IMR-90 (cell line): ENCODE results near the gene ACSM4. TPM values are rescaled to one million over a fixed set of nuclear protein-coding genes. Genes with fewer than 3 reads are reported as not detected.

Experiments
- ATAC-seq: fragments of 200-7000 bp; cut with Tn5 transposase; 2 replicates; pipeline ENCODE4 v1.9.1; 2020; ENCODE audit warnings: low read depth, mild to moderate bottlenecking, moderate library complexity
- BruUV-seq: library from RNA; stranded (reverse); fragments of 400-500 nt; replicated peaks from 2 replicates; lab custom pipeline; 2021; lab: Mats Ljungman, UMichigan
- CTCF ChIA-PET: fragments of 300-600 bp; formaldehyde crosslinking; extraction: SDS; loops from one replicate; lab custom pipeline; 2021; ENCODE audit warnings: antibody characterized with exemption; lab: Yijun Ruan, JAX
- POLR2A ChIA-PET: fragments of 300-600 bp; sonication (Branson Sonifier 250); formaldehyde crosslinking; loops from one replicate; lab custom pipeline; 2022; ENCODE audit warnings: antibody characterized with exemption; ENCODE audit not compliant: unreplicated experiment; lab: Charles Lee
- DNase-seq: peaks from one replicate; pipeline ENCODE4 v3.0.0; 2013
- H2AFZ ChIP-seq: replicated peaks from 2 replicates; pipeline ENCODE3; 2013; ENCODE audit warnings: low read length, mild to moderate bottlenecking; ENCODE audit not compliant: poor library complexity
- H2AK5ac ChIP-seq: 2 replicates; pipeline ENCODE4 v1.6.1; 2013; ENCODE audit warnings: low read depth, low read length, inconsistent platforms
- H2AK9ac ChIP-seq: replicated peaks from 2 replicates; pipeline ENCODE3; 2013; ENCODE audit warnings: mild to moderate bottlenecking, low read depth, low read length, moderate library complexity; ENCODE audit not compliant: poor library complexity
- H2BK120ac ChIP-seq: 2 replicates; pipeline ENCODE4 v1.6.1; 2013; ENCODE audit warnings: low read depth, low read length, inconsistent platforms
- H2BK15ac ChIP-seq: 3 replicates; pipeline ENCODE4 v1.6.1; 2013; ENCODE audit warnings: low read depth, low read length, inconsistent platforms
- H2BK20ac ChIP-seq: 2 replicates; pipeline ENCODE4 v1.6.1; 2013; ENCODE audit warnings: low read depth, mild to moderate bottlenecking, inconsistent platforms, low read length, moderate library complexity
- H2BK5ac ChIP-seq: 2 replicates; pipeline ENCODE4 v1.6.1; 2013; ENCODE audit warnings: mild to moderate bottlenecking, low read depth, low read length, inconsistent platforms; ENCODE audit not compliant: poor library complexity, severe bottlenecking
- H3K14ac ChIP-seq: replicated peaks from 2 replicates; pipeline ENCODE4 v1.6.1; 2013; ENCODE audit warnings: low read depth, low read length, inconsistent platforms
- H3K18ac ChIP-seq: 2 replicates; pipeline ENCODE4 v1.6.1; 2013; ENCODE audit warnings: low read depth, low read length, control low read depth
- H3K23ac ChIP-seq: 2 replicates; pipeline ENCODE4 v1.6.1; 2013; ENCODE audit warnings: low read depth, low read length, inconsistent platforms
- H3K27ac ChIP-seq: 2 replicates; pipeline ENCODE4 v1.5.1; 2013; ENCODE audit warnings: mild to moderate bottlenecking, control low read depth, low read length; ENCODE audit not compliant: insufficient read depth
- H3K27me3 ChIP-seq: 2 replicates; pipeline ENCODE4 v1.6.1; 2013; ENCODE audit warnings: low read length; ENCODE audit not compliant: control insufficient read depth, insufficient read depth
- H3K36me3 ChIP-seq: 2 replicates; pipeline ENCODE4 v1.6.1; 2013; ENCODE audit warnings: low read length, mixed read lengths; ENCODE audit not compliant: control insufficient read depth, insufficient read depth
- H3K4ac ChIP-seq: 2 replicates; pipeline ENCODE4 v1.6.1; 2013; ENCODE audit warnings: low read depth, low read length, inconsistent platforms
- H3K4me1 ChIP-seq: 2 replicates; pipeline ENCODE4 v1.6.1; 2013; ENCODE audit warnings: low read length, mixed read lengths; ENCODE audit not compliant: control insufficient read depth, insufficient read depth
- H3K4me2 ChIP-seq: 2 replicates; pipeline ENCODE4 v1.6.1; 2013; ENCODE audit warnings: low read depth, mild to moderate bottlenecking, control low read depth, low read length, moderate library complexity
- H3K4me3 ChIP-seq: 2 replicates; pipeline ENCODE4 v1.5.1; 2013; ENCODE audit warnings: low read depth, mild to moderate bottlenecking, control low read depth, low read length, moderate library complexity; ENCODE audit not compliant: insufficient read depth
- H3K56ac ChIP-seq: 2 replicates; pipeline ENCODE4 v1.6.1; 2013; ENCODE audit warnings: low read length, inconsistent platforms; ENCODE audit not compliant: insufficient read depth; ENCODE audit errors: extremely low read depth
- H3K79me1 ChIP-seq, 2 experiments: 2 replicates each; pipeline ENCODE4 v1.6.1; 2013; ENCODE audit warnings: low read length in 2 of 2, inconsistent platforms in 1 of 2, low read depth in 1 of 2
- H3K9ac ChIP-seq: 2 replicates; pipeline ENCODE4 v1.6.1; 2013; ENCODE audit warnings: low read depth, low read length, control low read depth
- H3K9me1 ChIP-seq: 2 replicates; pipeline ENCODE4 v1.6.1; 2013; ENCODE audit warnings: low read length, inconsistent platforms; ENCODE audit not compliant: insufficient read depth
- H3K9me3 ChIP-seq: 2 replicates; pipeline ENCODE4 v1.6.1; 2013; ENCODE audit warnings: low read length; ENCODE audit not compliant: control insufficient read depth, insufficient read depth
- H4K20me1 ChIP-seq: 2 replicates; pipeline ENCODE4 v1.6.1; 2013; ENCODE audit warnings: low read length, inconsistent platforms; ENCODE audit not compliant: insufficient read depth
- H4K5ac ChIP-seq: 2 replicates; pipeline ENCODE4 v1.6.1; 2013; ENCODE audit warnings: mild to moderate bottlenecking, low read depth, low read length, control low read depth
- H4K8ac ChIP-seq, 2 experiments: 2 replicates each; pipeline ENCODE4 v1.6.1; 2013; ENCODE audit warnings: low read depth in 2 of 2, low read length in 2 of 2, control low read depth in 1 of 2, inconsistent platforms in 1 of 2
- H4K91ac ChIP-seq: 2 replicates; pipeline ENCODE4 v1.6.1; 2013; ENCODE audit warnings: low read depth, low read length, inconsistent platforms; ENCODE audit not compliant: insufficient read depth
- BHLHE40 ChIP-seq: fragments of 150-350 bp; IDR thresholded peaks from 2 replicates; pipeline ENCODE4 v1.6.1; 2016; ENCODE audit warnings: mild to moderate bottlenecking, low read depth, low read length
- CEBPB ChIP-seq: IDR thresholded peaks from 2 replicates; pipeline ENCODE4 v1.6.1; 2012; ENCODE audit warnings: low read depth, low read length, improper control_type of control experiment
- CHD1 ChIP-seq: IDR thresholded peaks from 2 replicates; pipeline ENCODE4 v1.6.1; 2012; ENCODE audit warnings: low read depth, low read length, improper control_type of control experiment
- FOS ChIP-seq: fragments of 150-350 bp; IDR thresholded peaks from 2 replicates; pipeline ENCODE4 v1.6.1; 2016; ENCODE audit warnings: low read depth, low read length
- MAFK ChIP-seq: IDR thresholded peaks from 2 replicates; pipeline ENCODE4 v1.6.1; 2012; ENCODE audit warnings: low read depth, low read length, improper control_type of control experiment
- MAZ ChIP-seq: IDR thresholded peaks from 2 replicates; pipeline ENCODE4 v1.6.1; 2012; ENCODE audit warnings: low read depth, mild to moderate bottlenecking, low read length, improper control_type of control experiment, moderate library complexity, borderline replicate concordance
- MXI1 ChIP-seq: IDR thresholded peaks from 2 replicates; pipeline ENCODE4 v1.6.1; 2012; ENCODE audit warnings: low read depth, mild to moderate bottlenecking, low read length, moderate library complexity, borderline replicate concordance
- NFE2L2 ChIP-seq: fragments of 150-350 bp; IDR thresholded peaks from 2 replicates; pipeline ENCODE4 v1.6.1; 2016; ENCODE audit warnings: low read depth, mild to moderate bottlenecking, low read length
- POLR2A ChIP-seq: IDR thresholded peaks from 2 replicates; pipeline ENCODE4 v1.6.1; 2012; ENCODE audit warnings: mild to moderate bottlenecking, low read depth, low read length
- RAD21 ChIP-seq: IDR thresholded peaks from 2 replicates; pipeline ENCODE4 v1.6.1; 2012; ENCODE audit warnings: low read length, improper control_type of control experiment
- RCOR1 ChIP-seq: IDR thresholded peaks from 2 replicates; pipeline ENCODE4 v1.6.1; 2012; ENCODE audit warnings: mild to moderate bottlenecking, low read length, improper control_type of control experiment; ENCODE audit not compliant: insufficient replicate concordance
- RFX5 ChIP-seq: IDR thresholded peaks from 2 replicates; pipeline ENCODE4 v1.8.0; 2012; ENCODE audit warnings: low read depth, mild to moderate bottlenecking, low read length, moderate library complexity
- SMC3 ChIP-seq: fragments of 150-350 bp; IDR thresholded peaks from 2 replicates; pipeline ENCODE4 v1.6.1; 2016; ENCODE audit warnings: low read depth, mild to moderate bottlenecking, antibody characterized with exemption, low read length, moderate library complexity
- WGBS, 2 experiments: methylation state at CpG; one replicate each; pipeline versions ENCODE4 v1.1.5 to v1.1.7; 2013; ENCODE audit warnings: missing lambda C conversion rate in 2 of 2; ENCODE audit not compliant: insufficient read length in 1 of 2; ENCODE audit errors: extremely low coverage in 2 of 2; 5-methylcytosine and 5-hydroxymethylcytosine counted together
- dilution Hi-C: fragments of 300-500 bp; cut with HindIII; formaldehyde crosslinking; loops from one replicate; pipeline ENCODE4 v1.14.3; 2018; ENCODE audit warnings: low sequenced_read_pairs; ENCODE audit not compliant: unreplicated experiment
- in situ Hi-C: fragments of 300-500 bp; cut with MboI; formaldehyde crosslinking; loops from 3 replicates; pipeline ENCODE4 v1.14.3; 2019; ENCODE audit warnings: low sequenced_read_pairs, inconsistent platforms, mixed read lengths
- intact Hi-C: fragments of 100-400 bp; cut with micrococcal nuclease; formaldehyde crosslinking; loops from 2 replicates; pipeline ENCODE4 v1.10.0; 2022
- polyA plus RNA-seq, 3 experiments: library from polyadenylated mRNA; depleted of rRNA; stranded (reverse); fragments of >200 nt; gene quantifications; 2 replicates each; pipeline ENCODE4 v1.2.3, GENCODE V29; 2012; ENCODE audit warnings: low replicate concordance in 1 of 3
- total RNA-seq: library from RNA; depleted of rRNA; stranded (reverse); fragments of >200 nt; gene quantifications from 2 replicates; pipeline ENCODE4 v1.2.3, GENCODE V29; 2012
- TF ChIP-seq, protein P1 (sequence below): fragments of 150-350 bp; IDR thresholded peaks from 2 replicates; pipeline ENCODE4 v1.6.1; 2017; ENCODE audit warnings: mild to moderate bottlenecking, antibody characterized with exemption, low read length, low read depth
- TF ChIP-seq, protein P2 (sequence below): fragments of 150-350 bp; IDR thresholded peaks from 2 replicates; pipeline ENCODE4 v1.6.1; 2016; ENCODE audit warnings: low read depth, mild to moderate bottlenecking, low read length, moderate library complexity, borderline replicate concordance

ACSM4 gene
- total and polyA plus RNA-seq, 2 of the 4 experiments (the other 2 are of a cell fraction): not detected

DNA sequence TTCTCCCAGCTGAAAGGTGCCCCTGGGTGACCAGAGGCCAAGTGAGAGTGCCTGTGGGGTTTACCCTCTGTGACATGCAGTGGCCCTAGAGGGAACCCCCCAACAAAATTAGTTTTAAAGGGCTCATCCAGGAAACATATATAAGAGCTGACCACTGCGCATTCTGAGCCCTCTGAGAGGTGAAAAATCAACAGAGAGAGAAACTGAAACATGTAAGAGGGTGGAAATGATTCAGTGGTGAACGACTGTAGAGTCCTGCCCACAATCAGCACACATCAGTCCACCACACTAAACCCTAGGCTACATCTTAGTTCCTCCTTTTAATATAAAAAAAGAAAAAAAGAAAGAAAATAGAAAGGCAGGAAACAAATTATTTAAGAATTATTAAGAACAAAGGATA lies 21.0 kb upstream of the ACSM4 start:
- Histone ChIP-seq H3K14ac (no peak overlapping the region), H3K4me3 (no peak overlapping the region), H3K18ac (no peak overlapping the region), H2BK15ac (no peak overlapping the region), H4K91ac (no peak overlapping the region), H3K27ac (no peak overlapping the region), H3K23ac (no peak overlapping the region), H3K9me3 (no peaks in the 10 kb centered on the region), H4K5ac (no peak overlapping the region), H3K36me3 (no peaks in the 10 kb centered on the region), H3K4me2 (no peak overlapping the region), H4K8ac (no peak overlapping the region), H3K27me3 (no peaks in the 10 kb centered on the region), H3K4me1 (no peaks in the 10 kb centered on the region), H3K4ac (no peak overlapping the region), H2AFZ (no peak overlapping the region), H3K9ac (no peak overlapping the region), H3K56ac (no peak overlapping the region), H2AK5ac (no peak overlapping the region), H3K79me1 (no peaks in the 10 kb centered on the region), H2AK9ac (no peak overlapping the region), H4K20me1 (no peaks in the 10 kb centered on the region), H3K9me1 (no peaks in the 10 kb centered on the region), H2BK20ac (no peak overlapping the region), H2BK5ac (no peak overlapping the region), H2BK120ac (no peak overlapping the region)
- TF ChIP-seq MAZ (no peak), SMC3 (no peak), BHLHE40 (no peak), NFE2L2 (no peak), RCOR1 (no peak), RAD21 (no peak), RFX5 (no peak), CHD1 (no peak), FOS (no peak), POLR2A (no peak), CEBPB (no peak), MAFK (no peak), MXI1 (no peak)
- TF ChIP-seq, protein P1, sequence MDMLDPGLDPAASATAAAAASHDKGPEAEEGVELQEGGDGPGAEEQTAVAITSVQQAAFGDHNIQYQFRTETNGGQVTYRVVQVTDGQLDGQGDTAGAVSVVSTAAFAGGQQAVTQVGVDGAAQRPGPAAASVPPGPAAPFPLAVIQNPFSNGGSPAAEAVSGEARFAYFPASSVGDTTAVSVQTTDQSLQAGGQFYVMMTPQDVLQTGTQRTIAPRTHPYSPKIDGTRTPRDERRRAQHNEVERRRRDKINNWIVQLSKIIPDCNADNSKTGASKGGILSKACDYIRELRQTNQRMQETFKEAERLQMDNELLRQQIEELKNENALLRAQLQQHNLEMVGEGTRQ: no peak
- TF ChIP-seq, protein P2, sequence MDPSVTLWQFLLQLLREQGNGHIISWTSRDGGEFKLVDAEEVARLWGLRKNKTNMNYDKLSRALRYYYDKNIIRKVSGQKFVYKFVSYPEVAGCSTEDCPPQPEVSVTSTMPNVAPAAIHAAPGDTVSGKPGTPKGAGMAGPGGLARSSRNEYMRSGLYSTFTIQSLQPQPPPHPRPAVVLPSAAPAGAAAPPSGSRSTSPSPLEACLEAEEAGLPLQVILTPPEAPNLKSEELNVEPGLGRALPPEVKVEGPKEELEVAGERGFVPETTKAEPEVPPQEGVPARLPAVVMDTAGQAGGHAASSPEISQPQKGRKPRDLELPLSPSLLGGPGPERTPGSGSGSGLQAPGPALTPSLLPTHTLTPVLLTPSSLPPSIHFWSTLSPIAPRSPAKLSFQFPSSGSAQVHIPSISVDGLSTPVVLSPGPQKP: no peak
- dilution Hi-C loops (no loop called here), in situ Hi-C loops (no loop called here), intact Hi-C loops (no loop called here)
- ChIA-PET POLR2A (no interaction called here), CTCF (no interaction called here)
- no peak for ATAC-seq
- WGBS, 2 experiments: no CpG with 5 or more reads among the region's 2 CpGs
- no peak for DNase-seq
- no TSS peak for BruUV-seq
